ENCODE measurements around the gene ALOX5. TPM values are rescaled to one million over a fixed set of nuclear protein-coding genes. Genes with fewer than 3 reads are reported as not detected.

Gene ALOX5
- total RNA-seq, 1 experiment from 2014 or later: not detected

- Histone ChIP-seq H3K4me3 (ENCODE audit: low read depth, low read length, poor library complexity, severe bottlenecking) (no peak overlapping the region), H3K27me3 (replicated peaks; ENCODE audit: insufficient read depth, low read depth, low read length, poor library complexity) (no peaks in the 10 kb centered on the region), H3K27ac (ENCODE audit: low read depth, low read length, poor library complexity, severe bottlenecking) (no peak overlapping the region), H3K9me3 (ENCODE audit: low read depth, low read length, poor library complexity, severe bottlenecking) (no peaks in the 10 kb centered on the region), H3K36me3 (ENCODE audit: insufficient read depth, low read length, poor library complexity, severe bottlenecking) (no peaks in the 10 kb centered on the region), H3K4me1 (ENCODE audit: insufficient read depth, low read length, poor library complexity, severe bottlenecking) (peaks cover 5% of the 10 kb centered on the region)
- ChIA-PET POLR2A (ENCODE audit: low non-redundant PET) (no interaction called here), CTCF (no interaction called here)
- intact Hi-C loops (cut with micrococcal nuclease; ENCODE audit: unreplicated experiment): no loop called here
- BruUV-seq (replicated peaks): no TSS peak
- TF ChIP-seq EZH2 (IDR thresholded peaks at IDR 0.05; ENCODE audit: borderline replicate concordance, low read depth, low read length, poor library complexity, severe bottlenecking): no peak
- no peak for TF ChIP-seq CTCF (conservative IDR thresholded peaks at IDR 0.05; ENCODE audit: low read depth, low read length)
- no peak for DNase-seq (ENCODE audit: low spot score)
These were observed 47.4 kb downstream of the ALOX5 start for GRCh38 chr10:45421221-45422097.

GRCh38 chr10:45422207-45422865, 48.3 kb downstream of the ALOX5 start:
- BruUV-seq (replicated peaks): no TSS peak
- peaks cover 5% of the 10 kb centered on the region for H3K4me1 ChIP-seq (ENCODE audit: insufficient read depth, low read length, poor library complexity, severe bottlenecking)
- H3K36me3 ChIP-seq (ENCODE audit: insufficient read depth, low read length, poor library complexity, severe bottlenecking): no peaks in the 10 kb centered on the region
- H3K4me3 ChIP-seq (ENCODE audit: low read depth, low read length, poor library complexity, severe bottlenecking): no peak overlapping the region
- POLR2A ChIA-PET (ENCODE audit: low non-redundant PET): no interaction called here
- no peaks in the 10 kb centered on the region for H3K9me3 ChIP-seq (ENCODE audit: low read depth, low read length, poor library complexity, severe bottlenecking)
- H3K27ac ChIP-seq (ENCODE audit: low read depth, low read length, poor library complexity, severe bottlenecking): no peak overlapping the region
- DNase-seq (ENCODE audit: low spot score): no peak
- peaks cover 5% of the 10 kb centered on the region for H3K27me3 ChIP-seq (replicated peaks; ENCODE audit: insufficient read depth, low read depth, low read length, poor library complexity)
- intact Hi-C loops (cut with micrococcal nuclease; ENCODE audit: unreplicated experiment): no loop called here
- CTCF ChIA-PET: no interaction called here
- TF ChIP-seq EZH2 (IDR thresholded peaks at IDR 0.05; ENCODE audit: borderline replicate concordance, low read depth, low read length, poor library complexity, severe bottlenecking) (no peak), CTCF (conservative IDR thresholded peaks at IDR 0.05; ENCODE audit: low read depth, low read length) (no peak)

- no peak overlapping the region for H3K4me3 ChIP-seq (ENCODE audit: low read depth, low read length, poor library complexity, severe bottlenecking)
- no peaks in the 10 kb centered on the region for H3K9me3 ChIP-seq (ENCODE audit: low read depth, low read length, poor library complexity, severe bottlenecking)
- CTCF ChIA-PET: no interaction called here
- H3K4me1 ChIP-seq (ENCODE audit: insufficient read depth, low read length, poor library complexity, severe bottlenecking): peaks cover 5% of the 10 kb centered on the region
- POLR2A ChIA-PET (ENCODE audit: low non-redundant PET): no interaction called here
- H3K36me3 ChIP-seq (ENCODE audit: insufficient read depth, low read length, poor library complexity, severe bottlenecking): no peaks in the 10 kb centered on the region
- no peak for DNase-seq (ENCODE audit: low spot score)
- H3K27me3 ChIP-seq (replicated peaks; ENCODE audit: insufficient read depth, low read depth, low read length, poor library complexity): peaks cover 11% of the 10 kb centered on the region
- no TSS peak for BruUV-seq (replicated peaks)
- H3K27ac ChIP-seq (ENCODE audit: low read depth, low read length, poor library complexity, severe bottlenecking): no peak overlapping the region
- TF ChIP-seq CTCF (conservative IDR thresholded peaks at IDR 0.05; ENCODE audit: low read depth, low read length) (no peak), EZH2 (IDR thresholded peaks at IDR 0.05; ENCODE audit: borderline replicate concordance, low read depth, low read length, poor library complexity, severe bottlenecking) (no peak)
- intact Hi-C loops (cut with micrococcal nuclease; ENCODE audit: unreplicated experiment): no loop called here
These were observed 49.0 kb downstream of the ALOX5 start for GRCh38 chr10:45422866-45423659.
